Astrocyte (in vitro differentiated cells and primary cell): ENCODE measurements around the gene CNTN5.

Experiments used
- CTCF ChIP-seq: IDR thresholded peaks from 2 replicates; pipeline ENCODE4 v1.5.1; 2011; ENCODE audit warnings: low read depth, mild to moderate bottlenecking, inconsistent platforms, low read length, moderate library complexity; ENCODE audit not compliant: insufficient read depth
- EZH2 ChIP-seq: IDR thresholded peaks from 2 replicates; pipeline ENCODE4 v1.6.1; 2012; ENCODE audit warnings: mild to moderate bottlenecking, low read length, inconsistent platforms; ENCODE audit not compliant: insufficient read depth

GRCh38 chr11:99814021-99814420, 793.3 kb downstream of the CNTN5 start:
- TF ChIP-seq CTCF (no peak), EZH2 (no peak)
